ENCODE measurements around the gene CDAN1.

- TF ChIP-seq CTCF (IDR thresholded peaks at IDR 0.05) = no peak
- no peak for TF ChIP-seq POLR2A (IDR thresholded peaks at IDR 0.05)
Measured at GRCh38 chr15:42727750-42728381, 9.1 kb downstream of the CDAN1 start.
